GM21360 (cell line): ENCODE results near the gene AIMP2.
"Not testable (repeated sequence)": the region's sequence is repeated elsewhere in the genome, so short reads cannot be mapped to it uniquely, and the experiment has no call there.

Experiments
- ATAC-seq: cut with Tn5 transposase; IDR thresholded peaks from one replicate; pipeline ENCODE4 v1.9.1; 2021; ENCODE audit warnings: mild to moderate bottlenecking, moderate library complexity; ENCODE audit not compliant: unreplicated experiment

AIMP2 gene

GRCh38 chr7:6026011-6026819 is 17.1 kb downstream of the AIMP2 start:
- peak; percentile 71 for ATAC-seq

DNA sequence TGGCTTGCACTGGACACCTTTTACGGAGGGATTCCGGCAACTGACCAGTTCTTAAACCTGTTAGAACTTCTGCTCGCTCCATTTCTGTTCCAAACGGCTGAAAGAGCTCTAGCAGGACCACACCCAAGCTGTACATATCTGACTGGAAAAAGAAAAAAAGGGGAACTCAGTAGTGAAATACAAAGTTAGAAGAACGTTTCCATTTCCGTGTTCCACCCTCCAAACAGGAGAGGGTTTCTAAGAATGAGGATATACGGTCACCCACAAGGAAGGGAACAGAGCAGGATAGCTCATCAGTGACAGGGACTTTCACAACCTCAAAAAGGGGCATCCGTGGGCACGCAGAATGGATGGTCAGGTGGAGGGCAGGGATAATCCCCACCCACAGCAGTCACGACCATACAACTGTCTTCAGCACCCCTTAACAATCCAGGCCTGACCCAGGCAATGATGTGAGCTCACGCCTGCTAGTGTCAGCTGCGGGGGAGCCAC is 17.8 kb downstream of the AIMP2 start:
- no peak for ATAC-seq

DNA sequence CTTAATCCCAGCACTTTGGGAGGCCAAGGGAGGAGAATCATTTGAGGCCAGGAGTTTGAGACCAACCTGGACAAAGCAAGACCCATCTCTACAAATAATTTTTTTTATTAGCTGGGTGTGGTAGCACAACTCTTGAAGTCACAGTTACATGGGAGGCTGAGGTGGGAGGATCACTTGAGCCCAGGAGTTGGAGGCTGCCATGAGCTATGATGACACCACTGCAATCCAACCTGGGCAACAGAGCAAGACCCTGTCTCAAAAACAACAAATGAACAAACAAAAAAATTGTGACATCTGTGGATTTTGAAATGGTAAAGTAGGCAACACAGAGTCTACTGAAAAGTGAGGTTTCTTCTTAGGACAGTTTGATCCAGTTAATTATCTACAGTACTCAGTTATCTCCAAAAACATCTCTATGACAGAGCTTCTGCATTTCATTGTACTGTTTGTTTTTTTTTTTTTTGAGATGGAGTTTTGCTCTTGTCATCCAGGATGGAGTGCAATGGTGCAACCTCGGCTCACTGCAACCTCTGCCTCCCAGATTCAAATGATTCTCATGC is 18.8 kb downstream of the AIMP2 start:
- no peak for ATAC-seq

DNA sequence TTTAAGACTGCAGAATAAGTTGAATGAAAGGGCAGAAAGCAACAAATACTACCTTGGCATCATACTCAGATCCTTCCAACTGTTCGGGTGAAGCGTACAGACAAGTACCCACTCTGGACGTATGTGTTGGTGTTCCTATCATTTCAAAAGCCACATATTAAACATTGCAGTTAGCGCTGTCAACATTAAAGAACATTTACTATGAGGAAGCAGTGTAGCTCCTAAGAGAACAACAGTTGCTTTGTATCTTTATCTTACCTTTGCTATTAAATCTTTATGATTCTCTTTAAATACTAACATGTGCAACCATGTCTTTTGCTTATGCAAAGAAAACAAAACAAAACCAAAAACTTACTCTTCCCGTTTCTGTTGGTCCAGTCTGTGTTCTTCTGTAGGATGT is 19.5 kb downstream of the AIMP2 start:
- no peak for ATAC-seq

DNA sequence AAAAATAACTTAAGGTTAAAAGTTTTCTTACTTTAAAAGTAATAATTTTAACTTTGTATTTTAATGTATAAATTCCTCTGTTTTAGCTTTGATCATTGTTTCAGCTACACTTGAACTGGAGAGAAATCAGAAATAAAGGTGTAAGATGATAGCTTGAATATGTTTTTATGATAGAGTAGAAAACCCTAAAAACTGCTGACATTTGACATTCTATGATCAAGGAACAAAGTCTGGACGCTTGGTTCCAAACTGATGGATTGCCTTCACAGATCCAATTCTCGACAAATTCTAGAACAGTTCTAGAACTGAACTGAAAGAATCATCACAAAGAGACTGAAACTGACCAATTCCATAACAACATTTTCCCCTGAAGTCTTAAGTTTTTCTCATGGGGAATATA is 21.9 kb downstream of the AIMP2 start, which contains the start of gene ANKRD61:
Gene ANKRD61, plus strand, starts transcription at position 389 of the 400 bp plus-strand sequence. Its CDS starts 0 bp downstream, at position 389.
- no peak for ATAC-seq

DNA sequence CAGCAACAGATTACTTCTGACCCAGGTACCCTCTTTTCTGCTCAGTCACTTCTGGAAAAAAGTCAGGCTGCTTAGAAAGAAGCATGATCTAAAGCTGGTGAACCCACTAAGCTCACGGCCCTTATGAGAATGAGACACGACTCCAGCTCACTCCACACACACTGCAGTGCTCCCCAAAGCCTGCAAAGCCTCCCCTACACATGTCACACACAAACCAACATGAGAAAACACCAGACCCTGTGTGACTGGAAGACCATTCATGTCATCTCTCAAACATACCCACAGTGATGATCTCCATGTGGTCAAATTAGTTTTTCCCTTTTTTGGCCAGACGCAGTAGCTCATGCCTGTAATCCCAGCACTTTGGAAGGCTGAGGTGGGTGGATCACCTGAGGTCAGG is 22.5 kb downstream of the AIMP2 start:
- ATAC-seq: no peak

DNA sequence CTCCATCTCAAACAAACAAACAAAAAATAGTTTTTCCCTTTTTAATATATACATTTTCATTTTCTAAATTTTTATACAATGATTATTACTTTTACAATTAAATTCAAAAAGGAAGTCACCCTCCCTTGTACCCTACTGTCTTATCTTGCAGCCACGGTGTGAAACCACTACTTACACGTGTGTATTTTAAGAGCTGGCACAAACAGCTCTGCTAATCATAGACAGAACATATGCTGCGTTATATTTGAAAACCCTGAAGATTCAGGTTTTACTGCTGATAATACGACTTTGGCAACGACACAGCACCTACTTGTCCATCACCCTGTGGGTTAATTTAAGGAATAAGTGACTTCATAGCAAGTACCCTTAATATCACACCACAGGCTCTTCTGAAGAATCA is 23.1 kb downstream of the AIMP2 start:
- ATAC-seq: no peak

DNA sequence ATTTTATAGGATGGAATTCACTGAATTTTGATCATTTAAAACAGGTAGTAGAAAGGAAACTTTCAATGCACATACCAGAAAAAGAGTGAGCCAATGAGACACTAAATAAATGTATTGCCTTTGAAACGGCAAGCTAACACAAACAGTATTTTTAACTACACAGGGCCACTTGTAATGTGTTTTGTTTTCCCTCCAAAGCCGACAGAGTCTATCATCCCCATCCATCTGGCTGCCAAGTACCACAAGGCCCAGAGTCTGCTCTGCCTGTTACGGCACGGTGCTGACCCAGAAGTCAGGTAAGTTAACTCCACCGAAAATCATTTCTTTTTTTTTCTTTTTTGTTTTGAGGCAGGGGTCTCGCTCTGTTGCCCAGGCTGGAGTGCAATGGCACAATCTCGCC is 23.6 kb downstream of the AIMP2 start:
- no peak for ATAC-seq

- ATAC-seq: no peak
These were observed 26.1 kb downstream of the AIMP2 start for GRCh38 chr7:6035165-6035564.

DNA sequence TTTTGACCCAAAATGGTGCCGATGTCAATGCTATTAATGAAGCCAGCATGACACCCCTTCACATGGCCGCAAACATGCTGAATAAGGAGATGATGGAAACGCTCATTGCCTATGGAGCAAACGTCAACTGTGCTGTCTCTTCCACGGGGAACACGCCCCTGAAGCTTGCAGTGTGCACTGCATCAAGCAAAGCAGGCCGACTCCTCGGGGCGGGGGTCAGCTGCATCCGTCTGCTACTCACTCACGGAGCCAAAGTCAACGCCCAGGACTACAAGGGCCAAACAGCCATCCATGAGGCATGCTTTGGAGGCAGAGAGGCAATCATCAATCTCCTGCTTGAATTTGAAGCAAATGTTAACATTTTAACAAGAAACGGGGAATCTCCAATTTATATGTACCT is 26.6 kb downstream of the AIMP2 start:
- no peak for ATAC-seq

DNA sequence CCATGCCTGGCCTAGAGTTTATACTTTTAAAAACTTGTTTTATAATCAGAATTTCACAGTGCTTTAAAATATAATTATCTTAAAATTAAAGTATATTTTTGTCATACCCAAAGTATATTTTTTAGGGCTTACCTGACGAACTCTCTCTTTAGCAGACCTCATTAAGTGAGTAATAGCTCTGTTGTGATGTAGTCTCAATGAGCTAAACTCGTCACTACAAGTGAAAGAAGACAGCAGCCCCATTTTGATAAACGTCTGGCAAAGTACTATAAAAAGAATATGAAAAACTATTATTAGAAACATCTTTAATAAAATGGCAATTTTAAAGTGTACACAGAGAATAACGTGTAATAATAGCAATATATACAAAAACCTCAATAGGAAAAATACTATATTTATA is 40.7 kb downstream of the AIMP2 start:
- ATAC-seq: no peak

GRCh38 chr7:6051185-6051584 is 42.1 kb downstream of the AIMP2 start:
- ATAC-seq: not testable (repeated sequence)

GRCh38 chr7:6056616-6057015 is 47.5 kb downstream of the AIMP2 start:
- ATAC-seq: no peak

DNA sequence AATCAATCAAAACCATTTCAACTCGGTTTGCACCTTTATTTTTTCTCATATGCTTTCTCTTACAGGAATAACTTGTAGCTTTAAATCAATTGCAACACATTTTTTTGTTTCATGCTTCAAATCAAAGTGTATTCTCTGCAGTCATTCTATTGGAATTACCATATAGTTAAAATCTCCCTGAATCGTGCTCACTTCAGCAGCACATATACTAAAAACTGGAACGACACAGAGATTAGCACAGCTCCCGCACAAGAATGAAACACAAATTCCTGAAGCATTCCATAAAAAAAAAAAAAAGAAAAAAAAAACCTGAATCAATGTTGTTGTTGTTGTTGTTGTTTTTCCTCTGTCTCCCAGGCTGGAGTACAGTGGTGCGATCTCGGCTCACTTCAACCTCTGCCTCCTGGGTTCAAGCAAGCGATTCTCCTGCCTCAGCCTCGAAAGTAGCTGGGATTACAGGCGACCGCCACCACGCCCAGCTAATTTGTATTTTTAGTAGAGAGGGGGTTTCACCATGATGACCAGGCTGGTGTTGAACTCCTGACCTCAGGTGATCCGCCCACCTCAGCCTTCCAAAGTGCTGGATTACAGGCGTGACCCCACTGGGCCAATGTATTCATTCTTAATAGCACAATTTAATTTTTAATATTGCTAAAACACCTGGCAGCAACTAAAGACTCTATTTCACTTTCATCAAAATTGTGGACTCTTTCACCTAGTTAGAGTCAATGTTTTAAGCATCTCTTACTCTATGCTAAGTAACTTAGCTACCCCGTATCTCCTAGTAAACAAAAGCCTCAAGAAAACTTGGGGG is 48.5 kb downstream of the AIMP2 start:
- no peak for ATAC-seq

DNA sequence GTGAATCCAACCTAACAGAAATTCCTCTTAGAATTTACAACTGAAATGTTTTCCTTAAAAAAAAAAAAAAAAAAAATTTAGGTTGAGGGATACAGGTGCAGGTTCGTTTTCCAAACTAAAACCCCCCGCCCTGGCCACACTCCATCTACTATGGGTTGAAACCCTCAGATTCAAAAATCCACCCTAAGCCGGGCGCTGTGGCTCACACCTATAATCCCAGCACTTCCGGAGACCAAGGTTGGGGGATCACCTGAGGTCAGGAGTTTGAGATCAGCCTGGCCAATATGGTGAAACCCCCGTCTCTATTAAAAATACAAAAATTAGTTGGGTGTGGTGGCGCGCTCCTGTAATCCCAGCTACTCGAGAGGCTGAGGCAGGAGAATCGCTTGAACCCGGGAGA is 50.9 kb downstream of the AIMP2 start:
- ATAC-seq: not testable (repeated sequence)

DNA sequence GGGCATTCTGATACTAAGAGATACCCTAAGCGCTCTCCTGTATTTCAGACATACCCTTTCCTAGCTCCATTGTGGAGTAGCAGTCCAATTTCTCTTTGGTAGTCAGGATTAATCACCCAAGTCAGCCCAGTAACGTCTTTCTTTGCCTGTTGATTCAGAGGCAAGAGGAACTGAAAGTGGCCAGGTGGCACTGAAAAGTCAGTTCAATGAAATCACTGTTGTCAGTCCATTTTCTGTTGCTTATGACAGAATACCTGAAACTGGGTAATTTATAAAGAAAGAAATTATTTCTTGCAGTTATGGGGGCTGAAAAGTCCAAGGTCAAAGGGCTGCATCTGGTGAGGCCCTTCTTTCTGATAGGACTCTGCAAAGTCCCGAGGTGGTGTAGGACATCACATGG is 62.3 kb downstream of the AIMP2 start:
- ATAC-seq: peak; percentile 63
